Left ventricle myocardium inferior (tissue), 1 donor: Measurements from ENCODE around the gene AMY2B. TPM values are rescaled to one million over a fixed set of nuclear protein-coding genes. Genes with fewer than 3 reads are reported as not detected.
"Not testable (repeated sequence)": the region's sequence is repeated elsewhere in the genome, so short reads cannot be mapped to it uniquely, and the experiment has no call there.

Experiments used
- DNase-seq: peaks from one replicate; pipeline ENCODE4 v3.0.0-alpha.2; 2020
- H3K27ac ChIP-seq: fragments of 200-600 bp; replicated peaks from 2 replicates; pipeline ENCODE4 v1.8.0; 2021
- H3K27me3 ChIP-seq: fragments of 200-600 bp; 2 replicates; pipeline ENCODE4 v1.8.0; 2021; ENCODE audit warnings: low read depth
- H3K36me3 ChIP-seq: fragments of 200-600 bp; 2 replicates; pipeline ENCODE4 v1.8.0; 2021
- H3K4me1 ChIP-seq: fragments of 200-600 bp; 2 replicates; pipeline ENCODE4 v1.8.0; 2021
- H3K4me3 ChIP-seq: fragments of 200-600 bp; 2 replicates; pipeline ENCODE4 v1.8.0; 2021; ENCODE audit warnings: mild to moderate bottlenecking, moderate library complexity
- H3K9me3 ChIP-seq: fragments of 200-600 bp; replicated peaks from 2 replicates; pipeline ENCODE4 v1.8.0; 2021
- CTCF ChIP-seq: fragments of 200-600 bp; IDR thresholded peaks from 2 replicates; pipeline ENCODE4 v1.8.0; 2021; ENCODE audit warnings: antibody characterized with exemption, mild to moderate bottlenecking, borderline replicate concordance
- intact Hi-C: fragments of 100-400 bp; cut with micrococcal nuclease; formaldehyde crosslinking; loops from one replicate; pipeline ENCODE4 v1.11.0; 2022
- long read RNA-seq: library from polyadenylated mRNA; unstranded; transcript quantifications from one replicate; pipeline ENCODE4 v2.0.0, GENCODE V29; 2021
- total RNA-seq: library from RNA; stranded (reverse); fragmentation: NEBNext Ultra II Directional; extraction: Animal tissue kit (Norgen Biotek cat#: 25700); gene quantifications from one replicate; pipeline ENCODE4 v1.2.1, GENCODE V29; 2021
- donor health status: DM: no; HTN: yes; CAD: no; lungs with severe emphysema.

AMY2B gene
- 23.9 TPM for total RNA-seq
- long read RNA-seq, partial matches to known transcripts = 0 of 2 reads
- long read RNA-seq, other reads (novel, unspliced or antisense) = 2 of 2 reads

- H3K27ac ChIP-seq, intact Hi-C loops, H3K4me3 ChIP-seq, H3K27me3 ChIP-seq, H3K9me3 ChIP-seq, H3K4me1 ChIP-seq, DNase-seq: not testable (repeated sequence)
- peaks cover 35% of the 10 kb centered on the region for H3K36me3 ChIP-seq
Measured at GRCh38 chr1:103571289-103571688, at the start of gene AMY2B. AMY2B (plus strand) TSS chr1:103571589; CDS start chr1:103571603, 14 bp downstream.

- intact Hi-C loops = no loop called here
- Histone ChIP-seq H3K36me3 (no peaks in the 10 kb centered on the region), H3K27ac (no peak overlapping the region), H3K4me1 (peaks cover 29% of the 10 kb centered on the region), H3K27me3 (no peaks in the 10 kb centered on the region), H3K4me3 (no peak overlapping the region), H3K9me3 (no peaks in the 10 kb centered on the region)
- DNase-seq = no peak
- TF ChIP-seq CTCF = no peak
Measured at GRCh38 chr1:103523346-103523745, 48.0 kb upstream of the AMY2B start.

GRCh38 chr1:103525114-103525606 is 46.2 kb upstream of the AMY2B start:
- Histone ChIP-seq H3K9me3 (no peaks in the 10 kb centered on the region), H3K36me3 (no peaks in the 10 kb centered on the region), H3K4me1 (peaks cover 44% of the 10 kb centered on the region), H3K27ac (peak overlapping the region; percentile 51), H3K4me3 (peak overlapping the region; percentile 96), H3K27me3 (no peaks in the 10 kb centered on the region)
- no peak for DNase-seq
- TF ChIP-seq CTCF = no peak
- intact Hi-C loops = no loop called here

- Histone ChIP-seq H3K27me3 (no peaks in the 10 kb centered on the region), H3K4me1 (peaks cover 49% of the 10 kb centered on the region), H3K9me3 (no peaks in the 10 kb centered on the region), H3K36me3 (peaks cover 3% of the 10 kb centered on the region), H3K4me3 (peak within 1 kb of the TSS; percentile 96), H3K27ac (peak within 1 kb of the TSS; percentile 96)
- intact Hi-C loops = no loop called here
- TF ChIP-seq CTCF = no peak
- DNase-seq = peak; percentile 88
Measured at GRCh38 chr1:103525607-103526507, 45.5 kb upstream of the AMY2B start, which contains the start of gene RNPC3. RNPC3 (plus strand) TSS chr1:103525699; CDS start chr1:103526071, 372 bp downstream.

GRCh38 chr1:103527331-103527730 is 44.1 kb upstream of the AMY2B start:
- no peaks in the 10 kb centered on the region for H3K9me3 ChIP-seq
- intact Hi-C loops = no loop called here
- no peak overlapping the region for H3K27ac ChIP-seq
- H3K4me1 ChIP-seq = peaks cover 62% of the 10 kb centered on the region
- H3K36me3 ChIP-seq = peaks cover 6% of the 10 kb centered on the region
- H3K27me3 ChIP-seq = no peaks in the 10 kb centered on the region
- TF ChIP-seq CTCF = no peak
- H3K4me3 ChIP-seq = peak overlapping the region; percentile 96
- DNase-seq = no peak

- Histone ChIP-seq H3K27me3 (no peaks in the 10 kb centered on the region), H3K4me1 (peaks cover 84% of the 10 kb centered on the region), H3K36me3 (peaks cover 18% of the 10 kb centered on the region), H3K27ac (no peak overlapping the region), H3K9me3 (no peaks in the 10 kb centered on the region), H3K4me3 (no peak overlapping the region)
- TF ChIP-seq CTCF = no peak
- intact Hi-C loops = no loop called here
- DNase-seq = no peak
Measured at GRCh38 chr1:103529746-103530145, 41.6 kb upstream of the AMY2B start.
